GDM1 (cell line): ENCODE results near the gene ACTL8.

Source experiments
- DNase-seq: peaks from one replicate; lab custom pipeline; 2025; lab: John Stamatoyannopoulos, UW

ACTL8 gene

GRCh38 chr1:17805869-17806684 lies 50.9 kb downstream of the ACTL8 start:
- DNase-seq = no peak

DNA sequence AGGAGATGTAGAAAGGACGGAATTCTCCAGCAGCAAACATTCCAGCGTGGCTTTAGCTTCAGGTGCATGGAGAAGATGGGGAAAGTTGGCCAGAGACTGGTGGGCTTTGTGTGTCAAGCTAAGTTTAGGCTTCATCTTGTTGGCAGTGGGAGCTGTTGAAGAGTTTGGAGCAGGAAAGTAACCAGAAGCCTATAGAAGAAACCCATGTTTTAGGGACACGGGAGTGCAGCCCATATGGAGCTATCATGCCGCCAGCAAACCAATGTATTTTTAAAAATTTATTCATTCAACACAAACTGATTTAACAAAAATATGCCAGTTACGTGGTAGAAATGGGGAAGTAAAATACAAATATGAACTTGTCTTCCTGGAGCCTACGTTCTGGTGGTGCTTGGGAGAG lies 53.7 kb downstream of the ACTL8 start:
- DNase-seq = no peak

DNA sequence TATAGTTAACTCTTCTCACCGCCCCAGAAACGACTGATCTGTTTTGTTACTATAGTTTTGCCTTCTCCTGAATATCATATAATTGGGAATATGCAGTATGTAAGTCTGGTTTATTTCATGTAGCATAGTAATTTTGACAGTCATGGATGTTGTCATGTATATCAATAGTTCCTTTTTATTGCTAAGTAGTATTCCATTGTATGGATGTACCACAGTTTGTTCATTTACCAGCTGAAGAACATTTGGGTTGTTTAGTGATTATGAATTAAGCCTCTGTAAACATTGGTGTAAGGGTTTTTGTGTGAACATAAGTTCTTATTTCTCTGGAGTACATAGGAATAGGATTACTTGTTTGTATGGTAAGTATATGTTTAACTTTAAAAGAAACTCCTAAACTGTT lies 55.5 kb downstream of the ACTL8 start:
- DNase-seq = no peak

DNA sequence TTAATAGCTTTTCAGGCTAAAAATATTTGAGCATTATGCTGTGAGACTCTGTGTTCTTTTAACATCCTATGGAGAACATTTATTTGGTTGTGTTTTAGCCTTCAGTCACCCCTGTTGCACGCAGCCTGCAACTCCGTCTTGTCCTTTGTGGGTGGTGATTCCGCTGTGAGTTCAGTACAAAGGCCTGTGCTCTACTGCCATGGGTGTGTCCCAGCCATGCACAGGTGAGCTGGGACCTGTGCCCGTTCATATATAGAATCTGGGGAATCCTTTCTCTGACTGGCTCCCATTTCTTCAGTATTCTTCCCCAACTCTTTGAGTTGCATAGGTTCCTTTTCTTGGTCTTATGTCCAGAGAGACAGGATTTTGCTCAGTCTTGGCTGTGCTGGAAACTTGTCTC lies 61.4 kb downstream of the ACTL8 start:
- no peak for DNase-seq

DNA sequence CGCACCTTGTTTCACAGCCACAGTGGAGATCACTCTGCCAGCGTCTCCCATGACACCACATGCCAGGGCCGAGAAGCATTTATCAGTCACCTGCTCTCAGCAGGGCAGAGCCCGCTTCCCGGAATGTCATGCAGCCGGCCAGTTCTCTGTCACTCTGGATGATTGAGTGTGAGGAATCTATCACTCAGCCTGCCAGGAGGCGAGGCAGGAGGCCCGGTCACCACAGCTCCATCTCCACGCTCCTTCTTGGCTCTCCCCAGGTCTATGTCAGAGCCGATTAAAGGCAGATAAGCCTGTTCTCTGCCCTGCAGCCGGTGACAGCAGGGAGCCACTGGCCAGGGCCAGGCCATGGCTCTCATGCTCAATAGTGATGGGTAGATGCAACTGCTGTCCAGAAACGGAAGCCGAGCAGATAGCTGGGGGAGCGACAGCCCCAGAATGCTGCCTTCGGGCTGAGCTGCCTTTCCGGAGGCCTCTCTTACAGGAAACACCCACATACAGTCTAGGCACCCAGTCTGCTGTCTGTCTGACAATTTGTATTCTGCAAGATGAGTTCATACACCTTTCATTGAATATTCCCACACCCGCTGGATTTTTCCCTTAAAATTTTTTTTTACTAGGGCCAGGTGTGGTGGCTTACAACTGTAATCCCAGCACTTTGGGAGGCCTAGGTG lies 64.1 kb downstream of the ACTL8 start:
- no peak for DNase-seq

DNA sequence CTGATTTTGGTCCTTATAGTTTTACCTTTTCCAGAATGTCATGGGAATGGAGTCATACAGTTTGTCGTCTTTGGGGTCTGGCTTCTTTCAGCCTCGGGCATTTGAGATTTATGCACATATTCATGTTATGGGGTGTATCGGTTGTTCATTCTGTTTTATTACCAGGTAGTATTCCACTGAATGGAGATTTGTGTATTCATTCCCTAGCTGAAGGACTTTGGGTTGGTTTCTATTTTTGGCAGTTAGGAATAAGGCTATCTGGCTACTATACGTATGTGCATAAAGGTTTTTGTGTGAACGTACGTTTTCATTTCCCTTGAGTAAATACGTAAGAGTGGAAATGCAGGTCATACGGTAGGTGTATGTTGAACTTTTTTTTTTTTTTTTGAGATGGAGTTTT lies 65.1 kb downstream of the ACTL8 start:
- no peak for DNase-seq

DNA sequence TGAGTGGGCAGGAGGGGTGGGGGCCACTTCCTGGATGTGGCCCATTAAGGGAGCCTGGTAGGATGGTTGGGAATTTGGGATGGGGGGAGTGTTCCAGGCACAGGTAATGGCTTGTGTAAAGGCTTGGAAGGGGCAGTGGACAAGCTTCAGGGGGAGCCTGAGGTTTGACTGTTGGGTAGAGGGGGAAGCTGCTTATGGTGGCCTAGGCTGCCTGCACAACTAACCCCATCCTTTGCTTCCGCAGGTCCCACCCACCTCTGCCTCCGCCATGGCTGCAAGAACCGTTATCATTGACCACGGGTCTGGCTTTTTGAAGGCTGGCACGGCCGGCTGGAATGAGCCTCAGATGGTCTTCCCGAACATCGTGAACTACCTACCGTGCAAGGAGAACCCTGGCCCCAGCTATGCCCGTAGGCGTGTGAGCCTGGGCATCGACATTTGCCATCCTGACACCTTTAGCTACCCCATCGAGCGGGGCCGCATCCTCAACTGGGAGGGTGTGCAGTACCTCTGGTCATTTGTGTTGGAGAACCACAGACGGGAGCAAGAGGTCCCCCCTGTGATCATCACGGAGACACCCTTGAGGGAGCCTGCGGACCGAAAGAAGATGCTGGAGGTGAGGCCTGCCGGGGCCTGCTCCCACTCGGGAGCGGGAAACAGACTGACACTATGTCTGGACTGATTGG lies 67.8 kb downstream of the ACTL8 start:
- DNase-seq = no peak

- no peak for DNase-seq
Measured at GRCh38 chr1:17825273-17826164, 70.4 kb downstream of the ACTL8 start.

DNA sequence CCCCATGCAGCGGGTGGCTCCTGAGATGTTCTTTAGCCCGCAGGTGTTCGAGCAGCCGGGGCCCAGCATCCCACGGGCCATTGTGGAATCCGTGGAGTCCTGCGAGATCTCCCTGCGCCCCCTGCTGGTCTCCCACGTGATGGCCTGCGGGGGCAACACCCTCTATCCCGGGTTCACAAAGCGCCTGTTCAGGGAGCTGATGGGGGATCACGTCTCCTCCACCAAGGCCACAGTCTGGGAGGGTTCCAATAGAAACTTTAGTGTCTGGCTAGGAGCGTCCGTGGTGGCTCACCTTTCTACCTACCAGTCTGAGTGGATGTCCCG lies 71.0 kb downstream of the ACTL8 start:
- DNase-seq = no peak

GRCh38 chr1:17828991-17829390 lies 73.9 kb downstream of the ACTL8 start:
- DNase-seq = no peak

- no peak for DNase-seq
Measured at GRCh38 chr1:17829579-17829978, 74.4 kb downstream of the ACTL8 start.

- no peak for DNase-seq
Measured at GRCh38 chr1:17831597-17831996, 76.5 kb downstream of the ACTL8 start.

- DNase-seq = no peak
Measured at GRCh38 chr1:17833661-17834501, 78.7 kb downstream of the ACTL8 start.

- no peak for DNase-seq
Measured at GRCh38 chr1:17834561-17835100, 79.5 kb downstream of the ACTL8 start.

DNA sequence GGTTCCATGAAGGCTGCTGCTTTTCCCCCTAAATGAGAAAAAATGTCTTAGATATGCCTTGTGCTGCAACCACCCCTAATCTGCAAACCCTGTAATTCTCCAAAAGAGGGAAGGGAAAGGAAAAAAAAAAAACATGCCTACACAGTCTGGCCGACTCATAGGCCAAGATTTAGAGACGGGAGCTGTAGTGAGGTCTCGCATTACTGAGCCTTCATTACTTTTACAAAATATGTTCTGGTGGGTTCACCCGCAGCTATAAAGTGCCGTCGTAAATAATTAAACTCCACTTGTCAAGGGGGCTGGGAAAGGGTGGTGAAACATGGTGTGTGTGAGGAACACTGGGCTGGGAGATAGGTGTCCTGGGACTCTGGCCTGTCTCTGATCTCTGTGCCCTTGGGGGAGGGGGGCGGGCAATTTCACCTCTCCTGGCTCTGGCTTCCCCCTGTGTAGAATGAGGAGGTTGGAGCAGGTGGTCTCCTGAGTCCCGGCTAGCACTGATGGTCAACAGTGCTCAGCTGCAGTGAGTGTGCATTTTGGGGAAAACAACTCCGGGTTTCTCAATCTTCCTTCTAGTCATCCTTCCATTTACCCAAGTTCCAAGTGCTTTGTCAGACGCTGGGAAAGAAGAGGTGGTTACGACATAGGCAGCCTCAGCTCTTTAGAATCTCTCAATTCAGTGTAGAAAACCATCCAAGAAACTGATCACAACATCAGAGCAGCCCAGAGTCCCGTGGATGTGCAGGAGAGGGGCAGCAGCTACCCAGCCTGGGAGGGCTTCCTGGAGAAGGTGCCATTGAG lies 82.3 kb downstream of the ACTL8 start:
- no peak for DNase-seq

GRCh38 chr1:17839641-17840196 lies 84.6 kb downstream of the ACTL8 start:
- DNase-seq = no peak

- DNase-seq = no peak
Measured at GRCh38 chr1:17841944-17842343, 86.8 kb downstream of the ACTL8 start.

- no peak for DNase-seq
Measured at GRCh38 chr1:17842686-17843085, 87.6 kb downstream of the ACTL8 start.

- DNase-seq = no peak
Measured at GRCh38 chr1:17844185-17844826, 89.2 kb downstream of the ACTL8 start.
